NCI-H446 (cell line): Measurements from ENCODE around the gene ENSA.
"Not testable (repeated sequence)": the region's sequence is repeated elsewhere in the genome, so short reads cannot be mapped to it uniquely, and the experiment has no call there.

Experiments
- DNase-seq, 2 experiments: peaks; one replicate each; lab custom pipeline; 2025; lab: John Stamatoyannopoulos, UW

ENSA gene

GRCh38 chr1:150580966-150581365 is 48.4 kb downstream of the ENSA start:
- DNase-seq, result not testable (repeated sequence)

- DNase-seq, result no peak
These were observed 49.3 kb downstream of the ENSA start for GRCh38 chr1:150579945-150580642.

- DNase-seq, result peak; percentile 97
These were observed 50.1 kb downstream of the ENSA start, which contains the start of gene MCL1 for GRCh38 chr1:150579110-150579944. Gene MCL1, minus strand, starts transcription at chr1:150579610. Its CDS starts 80 bp downstream, at chr1:150579530.

- peak in 1 of 2 experiments; percentile 47 for DNase-seq
These were observed 50.9 kb downstream of the ENSA start for GRCh38 chr1:150578272-150579109.

- DNase-seq, result no peak
These were observed 51.7 kb downstream of the ENSA start for GRCh38 chr1:150577557-150578271.

- DNase-seq, result no peak
These were observed 52.4 kb downstream of the ENSA start for GRCh38 chr1:150576794-150577556.

GRCh38 chr1:150576367-150576711 is 53.1 kb downstream of the ENSA start:
- no peak for DNase-seq

- no peak for DNase-seq
These were observed 53.7 kb downstream of the ENSA start for GRCh38 chr1:150575518-150576366.

GRCh38 chr1:150575072-150575489 is 54.3 kb downstream of the ENSA start:
- no peak for DNase-seq

GRCh38 chr1:150574260-150575071 is 54.9 kb downstream of the ENSA start:
- no peak for DNase-seq

- DNase-seq, result not testable (repeated sequence)
These were observed 55.8 kb downstream of the ENSA start for GRCh38 chr1:150573648-150574071.

GRCh38 chr1:150572918-150573647 is 56.3 kb downstream of the ENSA start:
- DNase-seq, result no peak
